MM.1S (cell line): ENCODE measurements around the gene MACROD2.

Source experiments
- DNase-seq: peaks from one replicate; pipeline ENCODE4 v3.0.0-alpha.2; 2015
- H2AFZ ChIP-seq: fragments of 300-600 bp; sonication (generic); 2 replicates; pipeline ENCODE4 v1.6.0; 2016; ENCODE audit warnings: antibody characterized with exemption, low read length
- H3F3A ChIP-seq: fragments of 300-600 bp; sonication (generic); 2 replicates; pipeline ENCODE4 v1.6.1; 2016; ENCODE audit warnings: mild to moderate bottlenecking, antibody characterized with exemption, low read length, moderate library complexity, mixed read lengths; ENCODE audit not compliant: insufficient read depth
- H3K27ac ChIP-seq: fragments of 300-600 bp; sonication (generic); 2 replicates; pipeline ENCODE4 v1.5.1; 2016; ENCODE audit warnings: mild to moderate bottlenecking, low read length
- H3K27me3 ChIP-seq: fragments of 300-600 bp; sonication (generic); replicated peaks from 2 replicates; pipeline ENCODE4 v1.6.0; 2016; ENCODE audit warnings: low read length; ENCODE audit not compliant: insufficient read depth
- H3K36me3 ChIP-seq: fragments of 300-600 bp; sonication (generic); replicated peaks from 2 replicates; pipeline ENCODE4 v1.6.1; 2016; ENCODE audit warnings: mild to moderate bottlenecking, low read length, mixed read lengths; ENCODE audit not compliant: insufficient read depth
- H3K4me1 ChIP-seq: fragments of 300-600 bp; sonication (generic); 2 replicates; pipeline ENCODE4 v1.6.1; 2016; ENCODE audit warnings: low read length, mixed read lengths
- H3K4me2 ChIP-seq: fragments of 300-600 bp; sonication (generic); 2 replicates; pipeline ENCODE4 v1.6.0; 2016; ENCODE audit warnings: low read depth, low read length
- H3K4me3 ChIP-seq: fragments of 300-600 bp; sonication (generic); 2 replicates; pipeline ENCODE4 v1.5.1; 2016; ENCODE audit warnings: low read length, mixed read lengths
- H3K79me2 ChIP-seq: fragments of 300-600 bp; sonication (generic); 2 replicates; pipeline ENCODE4 v1.6.1; 2016; ENCODE audit warnings: mixed run types, low read length, mixed read lengths
- H3K9ac ChIP-seq: fragments of 300-600 bp; sonication (generic); 2 replicates; pipeline ENCODE4 v1.6.1; 2016; ENCODE audit warnings: low read length, mixed read lengths
- H3K9me2 ChIP-seq: fragments of 300-600 bp; sonication (generic); replicated peaks from 2 replicates; pipeline ENCODE4 v1.6.1; 2016; ENCODE audit warnings: mild to moderate bottlenecking, low read length, mixed read lengths; ENCODE audit not compliant: insufficient read depth
- H3K9me3 ChIP-seq: fragments of 300-600 bp; sonication (generic); replicated peaks from 2 replicates; pipeline ENCODE4 v1.6.1; 2016; ENCODE audit warnings: mild to moderate bottlenecking, low read length, mixed read lengths; ENCODE audit not compliant: insufficient read depth
- H4K20me1 ChIP-seq: fragments of 300-600 bp; sonication (generic); 2 replicates; pipeline ENCODE4 v1.6.1; 2016; ENCODE audit warnings: mild to moderate bottlenecking, low read length, moderate library complexity, mixed read lengths; ENCODE audit not compliant: insufficient read depth
- CTCF ChIP-seq: fragments of 300-600 bp; sonication (generic); IDR thresholded peaks from 2 replicates; pipeline ENCODE4 v1.5.1; 2016; ENCODE audit warnings: antibody characterized with exemption, low read length, mixed read lengths
- EZH2 ChIP-seq: fragments of 300-600 bp; sonication (generic); optimal IDR thresholded peaks from 2 replicates; pipeline ENCODE3; 2017; ENCODE audit warnings: low read depth, mild to moderate bottlenecking, antibody characterized with exemption, low read length, mixed read lengths
- EZH2phosphoT487 ChIP-seq: fragments of 300-600 bp; sonication (generic); IDR thresholded peaks from 2 replicates; pipeline ENCODE4 v1.6.1; 2018; ENCODE audit warnings: antibody characterized with exemption, low read length

MACROD2 gene

GRCh38 chr20:15287329-15287728 is 1292.0 kb downstream of the MACROD2 start:
- Histone ChIP-seq H2AFZ (no peak overlapping the region), H3K4me1 (peaks cover 19% of the 10 kb centered on the region), H3K79me2 (no peaks in the 10 kb centered on the region), H3K27ac (no peak overlapping the region), H3K9me2 (no peaks in the 10 kb centered on the region; the same call in 1 of the 2 replicates), H3K9ac (no peak overlapping the region), H3F3A (no peaks in the 10 kb centered on the region), H3K36me3 (no peaks in the 10 kb centered on the region), H3K4me2 (no peak overlapping the region), H4K20me1 (no peaks in the 10 kb centered on the region), H3K9me3 (no peaks in the 10 kb centered on the region), H3K4me3 (no peak overlapping the region), H3K27me3 (no peaks in the 10 kb centered on the region)
- no peak for DNase-seq
- no peak for TF ChIP-seq CTCF
- no peak for TF ChIP-seq EZH2phosphoT487
- TF ChIP-seq EZH2, result no peak

GRCh38 chr20:15288106-15288505 is 1292.8 kb downstream of the MACROD2 start:
- Histone ChIP-seq H3K9me2 (no peaks in the 10 kb centered on the region; the same call in 1 of the 2 replicates), H3F3A (no peaks in the 10 kb centered on the region), H4K20me1 (no peaks in the 10 kb centered on the region), H3K9me3 (no peaks in the 10 kb centered on the region), H2AFZ (no peak overlapping the region), H3K79me2 (no peaks in the 10 kb centered on the region), H3K27ac (no peak overlapping the region), H3K36me3 (no peaks in the 10 kb centered on the region), H3K4me3 (no peak overlapping the region), H3K27me3 (no peaks in the 10 kb centered on the region), H3K9ac (no peak overlapping the region), H3K4me2 (no peak overlapping the region), H3K4me1 (peaks cover 19% of the 10 kb centered on the region)
- TF ChIP-seq EZH2 (no peak), EZH2phosphoT487 (no peak), CTCF (no peak)
- no peak for DNase-seq

- Histone ChIP-seq H3K4me1 (peaks cover 19% of the 10 kb centered on the region), H3K27ac (no peak overlapping the region), H3K4me2 (no peak overlapping the region), H3K9me3 (no peaks in the 10 kb centered on the region), H3K27me3 (no peaks in the 10 kb centered on the region), H3F3A (no peaks in the 10 kb centered on the region), H3K4me3 (no peak overlapping the region), H2AFZ (no peak overlapping the region), H3K9ac (no peak overlapping the region), H3K79me2 (no peaks in the 10 kb centered on the region), H3K36me3 (no peaks in the 10 kb centered on the region), H4K20me1 (no peaks in the 10 kb centered on the region), H3K9me2 (no peaks in the 10 kb centered on the region; the same call in 1 of the 2 replicates)
- TF ChIP-seq EZH2 (no peak), EZH2phosphoT487 (no peak), CTCF (no peak)
- DNase-seq, result no peak
Observed at GRCh38 chr20:15289337-15289736, 1294.0 kb downstream of the MACROD2 start.
